A673 (cell line): Measurements from ENCODE around the gene CCN5. TPM values are rescaled to one million over a fixed set of nuclear protein-coding genes. Genes with fewer than 3 reads are reported as not detected.

Experiments
- BruUV-seq: library from RNA; stranded (reverse); fragments of 400-500 nt; replicated peaks from 2 replicates; lab custom pipeline; 2021; lab: Mats Ljungman, UMichigan
- CTCF ChIA-PET: fragments of 300-600 bp; sonication (Branson Sonifier 250); formaldehyde crosslinking; loops from one replicate; lab custom pipeline; 2022; ENCODE audit warnings: antibody characterized with exemption; lab: Charles Lee
- POLR2A ChIA-PET: fragments of 300-600 bp; sonication (Branson Sonifier 250); formaldehyde crosslinking; loops from one replicate; lab custom pipeline; 2022; ENCODE audit warnings: antibody characterized with exemption; ENCODE audit not compliant: low non-redundant PET; lab: Charles Lee
- DNase-seq: peaks from one replicate; pipeline ENCODE4 v3.0.0-alpha.2; 2015; ENCODE audit warnings: low spot score
- H3K27ac ChIP-seq: fragments of 200-600 bp; sonication (generic); 2 replicates; pipeline ENCODE4 v1.5.1; 2016; ENCODE audit warnings: mixed run types, low read depth, mild to moderate bottlenecking, mixed read lengths, antibody characterized with exemption, low read length; ENCODE audit not compliant: poor library complexity, severe bottlenecking
- H3K27me3 ChIP-seq: fragments of 200-600 bp; sonication (generic); replicated peaks from 2 replicates; pipeline ENCODE4 v1.6.1; 2017; ENCODE audit warnings: mixed run types, low read depth, mild to moderate bottlenecking, mixed read lengths, antibody characterized with exemption, low read length; ENCODE audit not compliant: insufficient read depth, poor library complexity
- H3K36me3 ChIP-seq: fragments of 200-600 bp; sonication (generic); 2 replicates; pipeline ENCODE4 v1.6.1; 2016; ENCODE audit warnings: mixed run types, mild to moderate bottlenecking, mixed read lengths, antibody characterized with exemption, low read length; ENCODE audit not compliant: insufficient read depth, poor library complexity, severe bottlenecking
- H3K4me1 ChIP-seq: fragments of 200-600 bp; sonication (generic); 2 replicates; pipeline ENCODE4 v1.6.1; 2017; ENCODE audit warnings: mixed run types, mild to moderate bottlenecking, mixed read lengths, antibody characterized with exemption, low read length; ENCODE audit not compliant: insufficient read depth, poor library complexity, severe bottlenecking
- H3K4me3 ChIP-seq: fragments of 200-600 bp; sonication (generic); 2 replicates; pipeline ENCODE4 v1.5.1; 2016; ENCODE audit warnings: low read depth, mixed run types, mild to moderate bottlenecking, mixed read lengths, low read length; ENCODE audit not compliant: poor library complexity, severe bottlenecking
- H3K9me3 ChIP-seq: fragments of 200-600 bp; sonication (generic); 2 replicates; pipeline ENCODE4 v1.6.1; 2016; ENCODE audit warnings: mixed run types, low read depth, mild to moderate bottlenecking, mixed read lengths, antibody characterized with exemption, low read length; ENCODE audit not compliant: poor library complexity, severe bottlenecking
- EZH2 ChIP-seq: fragments of 200-600 bp; sonication (generic); IDR thresholded peaks from 2 replicates; pipeline ENCODE4 v1.6.1; 2017; ENCODE audit warnings: borderline replicate concordance, low read depth, mild to moderate bottlenecking, mixed read lengths, antibody characterized with exemption, low read length; ENCODE audit not compliant: poor library complexity, severe bottlenecking
- intact Hi-C: fragments of 100-400 bp; cut with micrococcal nuclease; formaldehyde crosslinking; loops from one replicate; pipeline ENCODE4 v1.10.0; 2022; ENCODE audit not compliant: unreplicated experiment
- total RNA-seq: library from RNA; stranded (reverse); gene quantifications from 2 replicates; pipeline ENCODE4 v1.2.3, GENCODE V29; 2021
- TF ChIP-seq, protein P1 (sequence below): fragments of 300-800, 200-600 bp; sonication (generic); conservative IDR thresholded peaks from 2 replicates; pipeline ENCODE4 v1.5.1; 2017; ENCODE audit warnings: low read depth, mild to moderate bottlenecking, antibody characterized with exemption, low read length, moderate library complexity, mixed read lengths

Gene CCN5
- total RNA-seq, 1 experiment from 2014 or later: not detected

DNA sequence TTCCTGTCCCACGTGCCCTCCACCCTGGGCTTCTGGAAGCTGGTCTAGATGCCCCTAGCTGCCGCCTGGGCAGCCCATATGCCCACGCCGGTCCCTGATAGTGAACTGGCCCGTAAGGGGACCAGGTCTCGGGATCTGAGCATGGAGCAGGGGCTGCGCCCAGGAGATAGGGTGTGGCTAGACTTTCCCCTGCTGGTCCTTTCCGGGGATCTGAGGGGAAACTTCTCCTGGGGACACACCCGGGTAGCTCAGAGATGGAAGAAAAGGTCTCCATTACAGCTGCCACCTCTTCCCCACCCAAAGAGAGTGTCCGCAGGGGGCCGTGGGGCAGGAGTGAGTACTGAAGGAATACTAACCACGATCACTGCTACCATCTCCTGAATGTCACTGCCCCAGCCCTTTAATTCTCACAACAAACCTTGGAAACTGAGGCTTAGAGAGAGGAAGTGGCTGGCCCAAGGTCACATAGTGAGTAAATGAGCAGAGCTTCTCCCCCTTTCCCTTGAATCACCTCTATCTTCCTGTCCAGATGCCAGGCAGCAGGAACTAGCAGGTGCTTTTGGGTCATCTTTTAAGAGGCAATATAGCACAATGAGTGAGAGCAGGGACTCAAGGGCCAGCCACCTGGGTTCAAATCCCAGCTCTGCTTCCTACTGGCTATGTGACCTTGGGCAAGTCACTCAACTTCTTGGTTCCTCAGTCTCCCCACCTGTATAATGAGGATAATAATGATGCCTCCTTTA, 11.8 kb upstream of the CCN5 start:
- intact Hi-C loops: no loop called here
- H3K27ac ChIP-seq: no peak overlapping the region

DNA sequence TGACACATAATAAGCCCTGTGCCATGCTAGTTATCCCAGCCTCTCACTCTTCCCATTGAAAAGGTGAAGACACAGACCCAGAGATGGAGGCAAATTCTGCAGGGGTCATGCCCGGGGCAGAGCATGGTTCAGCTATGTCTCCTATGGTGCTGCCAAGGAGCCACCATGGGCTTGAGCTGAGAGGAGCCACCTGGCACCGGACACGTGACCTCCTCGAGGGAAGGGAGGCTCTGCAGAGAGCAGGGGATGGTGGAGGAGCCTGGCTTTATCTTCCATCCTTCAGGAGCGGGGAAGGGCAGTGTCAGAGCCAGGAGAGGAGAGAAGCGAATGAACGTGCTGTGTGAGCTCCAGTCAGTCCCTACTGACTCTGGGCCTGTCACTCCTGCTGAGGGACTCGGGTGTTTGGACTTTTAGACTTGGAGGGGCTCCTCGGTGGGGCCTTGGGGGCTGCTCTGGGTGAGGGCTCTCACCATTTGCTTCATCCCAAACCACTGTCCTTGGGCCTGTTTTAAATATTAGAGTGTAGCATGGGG, 11.1 kb upstream of the CCN5 start:
- Histone ChIP-seq H3K27me3 (no peaks in the 10 kb centered on the region), H3K27ac (no peak overlapping the region), H3K4me3 (no peak overlapping the region), H3K4me1 (peaks cover 12% of the 10 kb centered on the region), H3K9me3 (no peaks in the 10 kb centered on the region), H3K36me3 (no peaks in the 10 kb centered on the region)
- ChIA-PET CTCF (no interaction called here), POLR2A (no interaction called here)
- BruUV-seq: no TSS peak
- TF ChIP-seq, protein P1, sequence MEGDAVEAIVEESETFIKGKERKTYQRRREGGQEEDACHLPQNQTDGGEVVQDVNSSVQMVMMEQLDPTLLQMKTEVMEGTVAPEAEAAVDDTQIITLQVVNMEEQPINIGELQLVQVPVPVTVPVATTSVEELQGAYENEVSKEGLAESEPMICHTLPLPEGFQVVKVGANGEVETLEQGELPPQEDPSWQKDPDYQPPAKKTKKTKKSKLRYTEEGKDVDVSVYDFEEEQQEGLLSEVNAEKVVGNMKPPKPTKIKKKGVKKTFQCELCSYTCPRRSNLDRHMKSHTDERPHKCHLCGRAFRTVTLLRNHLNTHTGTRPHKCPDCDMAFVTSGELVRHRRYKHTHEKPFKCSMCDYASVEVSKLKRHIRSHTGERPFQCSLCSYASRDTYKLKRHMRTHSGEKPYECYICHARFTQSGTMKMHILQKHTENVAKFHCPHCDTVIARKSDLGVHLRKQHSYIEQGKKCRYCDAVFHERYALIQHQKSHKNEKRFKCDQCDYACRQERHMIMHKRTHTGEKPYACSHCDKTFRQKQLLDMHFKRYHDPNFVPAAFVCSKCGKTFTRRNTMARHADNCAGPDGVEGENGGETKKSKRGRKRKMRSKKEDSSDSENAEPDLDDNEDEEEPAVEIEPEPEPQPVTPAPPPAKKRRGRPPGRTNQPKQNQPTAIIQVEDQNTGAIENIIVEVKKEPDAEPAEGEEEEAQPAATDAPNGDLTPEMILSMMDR: no peak
- no peak for TF ChIP-seq EZH2
- no peak for DNase-seq
- intact Hi-C loops: no loop called here

More for the DNA sequence above, 11.8 kb upstream of the CCN5 start:
- CTCF ChIA-PET: no interaction called here
- BruUV-seq: no TSS peak
- no peak for DNase-seq
- POLR2A ChIA-PET: no interaction called here
- Histone ChIP-seq H3K9me3 (no peaks in the 10 kb centered on the region), H3K36me3 (no peaks in the 10 kb centered on the region), H3K27me3 (no peaks in the 10 kb centered on the region), H3K4me1 (peaks cover 12% of the 10 kb centered on the region), H3K4me3 (no peak overlapping the region)
- no peak for TF ChIP-seq EZH2
- TF ChIP-seq, protein P1: no peak

DNA sequence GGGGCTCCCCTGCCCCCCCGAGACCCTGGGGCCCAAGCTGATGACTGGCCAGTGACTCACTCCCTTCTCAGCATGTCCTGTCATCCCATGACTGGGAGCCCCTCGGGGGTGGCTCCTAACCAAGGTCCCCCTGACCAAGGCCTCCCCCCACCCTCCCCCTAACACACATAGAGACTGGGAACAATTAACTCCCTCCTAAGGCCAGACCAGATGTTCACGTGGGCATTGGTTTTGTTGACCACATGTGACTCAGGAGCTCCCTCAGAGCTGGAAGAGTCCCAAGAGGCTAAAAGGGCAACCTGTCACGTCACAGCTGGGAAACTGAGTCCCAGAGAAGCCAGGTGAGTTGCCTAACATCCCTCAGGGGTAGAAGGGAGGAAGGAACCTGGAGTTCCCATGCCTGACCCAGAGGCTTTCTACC, 10.6 kb upstream of the CCN5 start:
- peaks cover 12% of the 10 kb centered on the region for H3K4me1 ChIP-seq
- no peak for TF ChIP-seq EZH2
- TF ChIP-seq, protein P1: no peak
- no peaks in the 10 kb centered on the region for H3K36me3 ChIP-seq
- CTCF ChIA-PET: no interaction called here
- no peak overlapping the region for H3K4me3 ChIP-seq
- intact Hi-C loops: no loop called here
- no peak overlapping the region for H3K27ac ChIP-seq
- no peaks in the 10 kb centered on the region for H3K9me3 ChIP-seq
- BruUV-seq: no TSS peak
- POLR2A ChIA-PET: no interaction called here
- no peak for DNase-seq
- H3K27me3 ChIP-seq: no peaks in the 10 kb centered on the region
